A549 treated with Mapracorat at 1 μM for 4 hours (cell line): ENCODE data around the gene MID2. TPM values are rescaled to one million over a fixed set of nuclear protein-coding genes. Genes with fewer than 3 reads are reported as not detected.

Experiments used
- total RNA-seq: library from RNA; stranded (reverse); fragments of 200-300 nt; extraction: Qiagen RNA extraction; gene quantifications from 5 replicates; pipeline ENCODE4 v1.2.3, GENCODE V29; 2022

MID2 gene
- total RNA-seq, result 6.4 to 9.1 TPM (median 7.3 TPM) in 5 replicates

DNA sequence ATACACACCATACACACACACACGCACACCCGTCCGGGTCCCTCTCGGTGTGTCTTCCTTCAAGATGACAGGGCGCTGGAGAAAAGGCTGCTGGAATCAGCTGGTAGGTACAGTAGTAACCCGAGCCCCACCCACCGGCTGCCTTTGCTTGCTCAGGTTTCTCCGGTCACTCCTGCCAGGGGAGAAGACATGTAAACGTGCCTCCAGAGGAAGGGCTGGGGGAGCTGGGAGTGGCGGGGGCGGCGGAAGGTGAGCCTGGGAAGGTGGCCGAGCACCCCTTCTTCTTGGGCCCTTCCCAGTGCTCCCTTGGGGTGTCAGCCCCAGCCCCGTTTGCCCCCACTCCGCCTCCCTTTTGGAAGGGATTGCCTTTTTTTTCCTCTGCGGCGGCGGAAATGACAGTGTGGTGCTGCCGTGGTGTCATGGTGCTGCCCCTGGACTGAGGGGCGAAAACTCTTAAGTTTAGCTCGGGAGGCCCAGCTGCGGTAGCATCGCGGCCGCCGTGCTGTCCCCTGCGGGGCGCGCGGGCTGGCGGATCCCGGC is at the start of gene MID2:
Gene MID2 (plus strand): TSS at position 169 of the 540 bp plus-strand sequence. CDS start 561 bp downstream, outside the sequence.

DNA sequence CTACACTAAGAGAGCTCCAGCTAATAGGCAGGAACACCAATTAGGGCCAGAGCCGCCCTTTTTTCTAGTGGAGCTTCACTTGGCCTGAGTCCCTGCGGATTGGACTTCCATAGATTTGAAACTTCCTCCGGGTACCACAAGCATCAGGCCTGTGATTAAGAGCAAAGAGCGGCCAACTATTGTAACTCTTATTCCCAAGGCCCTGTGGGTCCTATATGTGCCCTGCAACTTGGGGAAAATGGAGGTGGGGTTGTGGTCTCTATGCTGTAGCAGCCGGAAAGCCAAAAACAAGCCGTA is 48.2 kb upstream of the MID2 start, which contains the start of gene NCBP2L:
Gene NCBP2L (plus strand): TSS at position 198 of the 297 bp plus-strand sequence. CDS start 16,488 bp downstream, outside the sequence.

Other genes with a start within 250 kb of the MID2 start
- gene PRPS1, start 197.4 kb upstream of the MID2 start, total RNA-seq, result 97.4 to 113 TPM (median 100 TPM) in 5 replicates
- gene TSC22D3, start 50.1 kb upstream of the MID2 start, total RNA-seq, result 153 to 180 TPM (median 174 TPM) in 5 replicates
- gene NCBP2L, start 48.1 kb upstream of the MID2 start, total RNA-seq, result not detected in 5 replicates
- gene TEX13B, start 156.5 kb downstream of the MID2 start, total RNA-seq, result not detected in 5 replicates
- gene VSIG1, start 219.2 kb downstream of the MID2 start, total RNA-seq, result 0.13 to 0.44 TPM (median 0.21 TPM) in 5 replicates